ENCODE results near the gene GORASP2.

- TF ChIP-seq CREB5 (CRISPR knock-in tag; IDR thresholded peaks at IDR 0.05; ENCODE audit: low read depth) (no peak), CSDC2 (CRISPR knock-in tag; IDR thresholded peaks at IDR 0.05) (no peak), ARNTL (CRISPR knock-in tag; IDR thresholded peaks at IDR 0.05; ENCODE audit: borderline replicate concordance, low read depth) (no peak), GLIS3 (CRISPR knock-in tag; IDR thresholded peaks at IDR 0.05) (no peak), RARB (CRISPR knock-in tag; IDR thresholded peaks at IDR 0.05) (no peak)
These were observed 75.8 kb downstream of the GORASP2 start for GRCh38 chr2:171004833-171005232.
